SKM-1 treated with dmso at 0.1 percent for 144 hours (cell line): ENCODE data around the gene C16orf89.

ENCODE experiments used
- DNase-seq: peaks from one replicate; lab custom pipeline; 2025; ENCODE audit not compliant: unreplicated experiment; lab: John Stamatoyannopoulos, UW

The C16orf89 gene

DNA sequence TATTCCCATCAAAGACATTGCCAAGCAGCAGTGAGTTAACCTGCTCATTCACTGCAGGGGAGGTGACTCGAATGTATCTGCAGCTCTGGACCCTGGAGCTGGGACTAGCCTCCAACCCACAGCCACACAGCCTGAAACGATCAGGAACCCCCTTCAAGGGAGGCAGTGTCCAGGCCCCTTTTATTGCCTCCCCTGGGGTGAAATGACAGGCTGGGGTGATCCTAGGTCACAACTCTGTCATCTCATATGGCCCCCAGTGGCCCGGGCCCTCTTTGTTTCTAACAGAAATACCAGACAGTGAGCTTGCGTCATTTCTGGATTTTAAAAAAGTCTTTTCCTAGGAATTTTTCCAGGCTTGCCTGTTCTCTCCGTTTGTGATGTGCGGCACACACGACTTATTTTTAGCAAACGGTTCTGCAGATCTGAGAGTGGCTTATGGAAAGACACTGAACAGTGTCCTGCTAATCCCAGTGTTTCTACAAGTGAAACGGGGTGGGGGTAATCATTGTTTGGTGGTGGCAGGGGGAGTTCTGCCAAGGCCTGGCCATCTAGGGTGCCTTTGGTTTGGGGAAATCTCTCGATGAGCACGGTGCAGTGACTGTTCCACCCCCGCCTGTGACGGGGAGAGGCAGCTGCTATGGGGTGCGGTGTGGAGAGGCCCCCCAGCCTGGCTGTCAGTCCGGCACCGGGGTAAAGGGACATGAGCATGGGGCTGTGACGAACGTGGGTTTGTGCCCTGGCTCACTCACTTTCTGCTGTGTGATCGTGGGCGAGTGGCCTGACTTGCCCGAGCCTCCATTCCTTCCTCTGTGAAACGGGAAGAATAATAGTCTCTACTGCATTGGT is 59.2 kb downstream of the C16orf89 start:
- no peak for DNase-seq

GRCh38 chr16:5005916-5006315 is 59.8 kb downstream of the C16orf89 start:
- no peak for DNase-seq

GRCh38 chr16:5004311-5004710 is 61.4 kb downstream of the C16orf89 start:
- no peak for DNase-seq

- DNase-seq: no peak
Measured at GRCh38 chr16:5003828-5004227, 61.9 kb downstream of the C16orf89 start.

DNA sequence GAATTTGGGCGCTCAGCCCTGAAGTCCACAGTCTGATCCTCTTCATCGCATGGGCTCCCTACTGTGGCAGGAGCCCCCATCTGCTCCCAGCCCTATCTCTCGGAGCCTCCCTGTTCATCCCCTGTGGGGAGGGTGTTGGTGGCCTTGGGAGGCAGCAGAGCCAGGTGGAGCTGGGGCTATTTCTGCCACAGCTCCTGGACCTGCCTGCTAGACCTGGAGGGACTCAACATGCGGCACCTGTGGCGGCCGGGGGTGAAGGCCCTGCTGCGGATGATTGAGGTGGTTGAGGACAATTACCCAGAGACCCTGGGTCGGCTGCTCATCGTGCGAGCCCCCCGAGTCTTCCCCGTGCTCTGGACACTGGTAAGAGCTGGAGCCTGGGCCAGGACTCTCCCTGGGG is 62.5 kb downstream of the C16orf89 start:
- DNase-seq: no peak

DNA sequence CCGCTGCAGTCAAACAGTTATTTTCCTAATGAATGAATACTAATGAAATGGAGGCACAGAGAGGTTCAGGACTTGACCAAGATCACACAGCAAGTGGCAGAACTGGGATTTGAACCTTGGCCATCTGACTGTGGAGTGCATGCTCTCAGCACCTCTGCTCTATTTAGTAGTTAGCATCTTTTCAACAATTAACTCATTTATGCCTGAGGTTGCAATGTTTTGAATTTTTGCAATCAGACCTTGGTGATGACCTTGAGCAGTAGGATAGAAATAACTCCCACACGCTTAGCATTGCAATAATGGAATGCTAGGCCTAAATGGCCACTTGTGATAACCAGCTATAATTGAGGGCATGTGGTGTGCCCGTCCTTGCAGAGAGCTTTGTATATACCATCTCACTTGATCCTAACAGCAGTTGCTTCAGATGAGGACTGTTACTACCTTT is 63.0 kb downstream of the C16orf89 start:
- no peak for DNase-seq

DNA sequence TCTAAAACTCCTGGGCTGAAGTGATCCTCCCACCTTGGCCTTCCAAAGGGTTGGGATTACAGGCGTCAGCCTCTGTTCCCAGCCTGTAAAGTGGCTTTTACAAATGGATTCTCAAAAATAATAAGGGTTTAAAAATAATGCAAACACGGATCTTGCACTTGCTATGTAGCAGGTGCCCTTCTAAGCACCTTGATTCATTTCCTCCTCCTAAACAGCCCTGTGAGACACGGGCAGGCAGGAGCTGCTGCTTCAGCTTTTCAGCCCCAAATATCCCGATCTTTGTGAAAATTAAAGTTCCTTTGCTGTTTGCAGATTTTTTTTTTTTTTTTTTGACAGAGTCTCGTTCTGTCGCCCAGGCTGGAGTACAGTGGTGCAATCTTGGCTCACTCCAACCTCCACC is 63.8 kb downstream of the C16orf89 start:
- DNase-seq: no peak

DNA sequence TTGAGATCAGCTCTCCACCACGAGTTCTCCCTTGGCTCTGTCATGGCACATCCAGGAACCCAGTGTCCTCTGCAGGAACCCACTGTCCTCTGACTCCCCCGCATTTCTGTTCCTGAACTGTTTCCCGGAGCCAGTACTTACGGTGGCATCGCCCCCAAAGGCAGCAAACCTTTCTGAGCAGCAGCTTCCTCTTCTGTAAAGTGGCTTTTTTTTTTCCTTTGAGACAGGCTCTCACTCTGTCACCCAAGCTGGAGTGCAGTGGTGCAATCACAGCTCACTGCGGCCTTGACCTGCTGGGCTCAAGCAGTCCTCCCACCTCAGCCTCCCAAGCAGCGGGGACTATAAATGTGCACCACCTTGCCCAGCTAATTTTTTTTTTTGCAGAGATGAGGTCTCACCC is 64.2 kb downstream of the C16orf89 start:
- peak; percentile 50 for DNase-seq

GRCh38 chr16:5000573-5001001 is 65.2 kb downstream of the C16orf89 start:
- DNase-seq: no peak

DNA sequence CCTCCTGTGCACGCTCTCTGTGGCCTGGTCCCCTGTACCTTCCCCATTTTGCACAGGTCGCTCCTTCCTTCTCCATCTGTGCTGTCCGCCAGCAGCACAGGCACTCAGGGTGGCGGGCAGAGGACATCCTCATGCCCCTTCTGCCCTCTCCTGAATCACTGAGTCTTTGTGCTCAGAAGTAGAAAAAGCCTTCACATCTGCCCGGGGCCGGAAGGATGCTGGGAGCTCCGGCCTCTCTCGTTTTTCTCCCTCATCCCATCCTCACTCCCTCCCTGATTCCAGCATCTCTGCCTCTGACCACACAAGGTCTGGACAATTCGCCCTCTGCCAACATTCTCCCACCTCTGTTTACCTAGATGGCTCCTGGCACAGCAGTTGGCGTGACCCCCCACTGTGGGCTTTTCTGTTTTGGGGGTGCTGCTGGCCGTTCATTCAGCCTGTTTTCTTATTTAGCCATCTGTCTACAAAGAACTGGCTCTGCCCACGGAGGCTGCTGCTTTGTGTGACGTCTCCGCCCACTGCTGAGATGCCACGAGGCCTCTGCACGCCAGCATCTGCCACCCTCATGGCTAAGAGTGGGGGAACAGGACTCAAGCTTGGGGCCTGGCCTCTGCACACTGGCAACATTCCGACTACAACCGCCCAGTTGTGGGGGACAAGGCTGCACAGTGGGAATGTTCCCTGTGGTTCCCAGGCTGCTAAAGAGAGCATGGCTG is 70.9 kb downstream of the C16orf89 start:
- DNase-seq: no peak
